BLaER1 treated with 17β-estradiol and CSF1 and Interleukin-3, amounts not matched to agents 10 nM and 100 nM (cell line): ENCODE results near the gene TMEM61.
A peak's percentile ranks its signal among the peaks of the same experiment; 100 is the strongest.

ENCODE experiments used
- H3K27ac ChIP-seq, 11 experiments: shearing (Covaris generic); formaldehyde crosslinking; 2 replicates each; pipeline ENCODE4 v1.8.1; 2022
- H3K27me3 ChIP-seq, 11 experiments: shearing (Covaris generic); formaldehyde crosslinking; 2 replicates each; pipeline ENCODE4 v1.8.1; 2022
- H3K36me3 ChIP-seq, 11 experiments: shearing (Covaris generic); formaldehyde crosslinking; 2 replicates each; pipeline ENCODE4 v1.8.1; 2022
- H3K4me1 ChIP-seq, 10 experiments: shearing (Covaris generic); formaldehyde crosslinking; 2 replicates each; pipeline ENCODE4 v1.8.1; 2022
- H3K4me2 ChIP-seq, 11 experiments: shearing (Covaris generic); formaldehyde crosslinking; 2 replicates each; pipeline ENCODE4 v1.8.1; 2022
- H3K4me3 ChIP-seq, 10 experiments: shearing (Covaris generic); formaldehyde crosslinking; 2 replicates each; pipeline ENCODE4 v1.8.1; 2022
- H3K9ac ChIP-seq, 11 experiments: shearing (Covaris generic); formaldehyde crosslinking; 2 replicates each; pipeline ENCODE4 v1.8.1; 2022
- H3K9me3 ChIP-seq, 11 experiments: shearing (Covaris generic); formaldehyde crosslinking; replicated peaks in 1 of 11; 2 replicates each; pipeline ENCODE4 v1.8.1; 2022
- H4K20me1 ChIP-seq, 11 experiments: shearing (Covaris generic); formaldehyde crosslinking; 2 replicates each; pipeline ENCODE4 v1.8.1; 2022
- Cebpa-rat ChIP-seq, 11 experiments: shearing (Covaris generic); IDR thresholded peaks; 2 replicates each; pipeline ENCODE4 v1.8.1; 2022

Gene TMEM61

DNA sequence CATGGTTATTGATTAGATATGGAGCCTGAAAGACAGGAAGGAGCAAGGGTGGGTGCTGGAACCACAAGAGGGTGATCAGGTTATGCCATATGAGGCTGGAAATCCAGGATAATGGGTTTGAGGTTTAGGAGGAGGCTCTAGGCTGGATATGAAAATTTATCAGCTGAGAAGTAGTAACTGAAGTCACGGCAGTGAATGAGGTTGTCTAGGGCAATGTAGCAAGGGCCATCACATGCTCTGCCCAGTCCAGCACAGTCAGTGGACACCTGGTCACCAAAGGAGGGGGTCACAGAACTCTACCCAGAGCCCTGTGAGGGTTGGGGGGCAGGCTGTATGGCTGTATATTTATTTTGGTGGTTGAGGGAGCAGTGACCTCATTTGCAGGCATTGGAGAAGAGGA lies 10.5 kb upstream of the TMEM61 start:
- H3K4me1 ChIP-seq: peaks cover 20 to 45% (median 32%) of the 10 kb centered on the region in 10 experiments
- no peak overlapping the region for H3K4me2 ChIP-seq
- no peak overlapping the region for H3K4me3 ChIP-seq
- H3K27ac ChIP-seq: no peak overlapping the region
- H3K9me3 ChIP-seq: peaks cover 0 to 12% (median 9%) of the 10 kb centered on the region in 11 experiments; a peak in 9 of 22 replicates
- H4K20me1 ChIP-seq: no peaks in the 10 kb centered on the region
- H3K36me3 ChIP-seq: no peaks in the 10 kb centered on the region
- no peak for TF ChIP-seq Cebpa-rat (IDR thresholded peaks at IDR 0.05)
- H3K9ac ChIP-seq: no peak overlapping the region
- H3K27me3 ChIP-seq: no peaks in the 10 kb centered on the region

DNA sequence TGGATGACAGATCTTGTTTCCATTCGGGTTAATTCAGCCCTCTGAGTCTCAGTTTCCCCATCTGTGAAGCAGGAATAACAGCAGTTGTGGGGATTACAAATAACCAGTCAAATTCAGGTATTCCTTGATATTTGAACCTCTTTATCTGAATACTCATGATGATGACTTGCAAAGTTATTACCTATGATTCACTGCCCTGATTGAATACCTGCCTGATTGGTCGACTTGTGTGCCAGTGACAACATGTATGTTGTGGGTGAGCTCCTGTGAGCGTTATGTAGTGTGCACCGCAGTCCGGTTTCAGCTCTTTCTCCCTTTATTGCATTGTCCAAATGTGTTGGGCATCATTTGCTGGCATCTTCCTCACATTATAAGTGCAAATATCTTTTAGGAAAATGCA lies 9.5 kb upstream of the TMEM61 start:
- H3K36me3 ChIP-seq: no peaks in the 10 kb centered on the region
- H3K9me3 ChIP-seq: peaks cover 0 to 12% (median 9%) of the 10 kb centered on the region in 11 experiments; a peak in 9 of 22 replicates
- no peak overlapping the region for H3K9ac ChIP-seq
- H3K4me2 ChIP-seq: peak overlapping the region in 5 of 11 experiments; percentile 15 to 51 (median 28); a peak in 7 of 22 replicates
- H4K20me1 ChIP-seq: no peaks in the 10 kb centered on the region
- no peak overlapping the region for H3K4me3 ChIP-seq
- no peak for TF ChIP-seq Cebpa-rat (IDR thresholded peaks at IDR 0.05)
- H3K4me1 ChIP-seq: peaks cover 10 to 34% (median 22%) of the 10 kb centered on the region in 10 experiments
- H3K27me3 ChIP-seq: no peaks in the 10 kb centered on the region
- H3K27ac ChIP-seq: no peak overlapping the region

DNA sequence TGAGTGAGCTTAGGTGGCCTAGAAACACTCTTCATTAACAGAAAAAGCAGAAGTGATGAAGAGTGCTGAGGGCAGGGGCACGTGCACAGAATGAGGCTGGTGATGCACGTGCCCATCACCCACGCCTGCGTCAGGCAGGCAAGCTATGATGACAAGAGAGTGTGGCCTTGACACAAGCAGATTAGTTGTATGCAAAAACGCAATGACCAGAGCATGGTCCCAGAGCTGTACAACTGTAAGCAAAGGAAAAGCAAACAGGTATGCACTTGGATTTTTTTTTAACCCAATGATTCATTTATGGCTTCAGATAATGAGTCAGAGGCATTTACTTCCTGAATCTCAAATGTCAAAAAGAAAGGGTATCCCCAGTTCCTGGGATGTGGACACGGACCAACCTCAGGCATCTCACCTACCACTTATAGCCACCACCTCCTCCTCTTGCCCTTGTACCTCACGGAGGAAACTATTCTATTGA lies 9.1 kb upstream of the TMEM61 start:
- H3K36me3 ChIP-seq: no peaks in the 10 kb centered on the region
- peaks cover 5 to 30% (median 17%) of the 10 kb centered on the region in 10 experiments for H3K4me1 ChIP-seq
- no peaks in the 10 kb centered on the region for H4K20me1 ChIP-seq
- H3K9ac ChIP-seq: no peak overlapping the region
- H3K27ac ChIP-seq: no peak overlapping the region
- H3K4me2 ChIP-seq: peak overlapping the region in 5 of 11 experiments; percentile 15 to 51 (median 28); a peak in 7 of 22 replicates
- no peaks in the 10 kb centered on the region for H3K27me3 ChIP-seq
- no peak for TF ChIP-seq Cebpa-rat (IDR thresholded peaks at IDR 0.05)
- H3K9me3 ChIP-seq: peaks cover 0 to 12% (median 9%) of the 10 kb centered on the region in 11 experiments; a peak in 9 of 22 replicates
- H3K4me3 ChIP-seq: no peak overlapping the region

DNA sequence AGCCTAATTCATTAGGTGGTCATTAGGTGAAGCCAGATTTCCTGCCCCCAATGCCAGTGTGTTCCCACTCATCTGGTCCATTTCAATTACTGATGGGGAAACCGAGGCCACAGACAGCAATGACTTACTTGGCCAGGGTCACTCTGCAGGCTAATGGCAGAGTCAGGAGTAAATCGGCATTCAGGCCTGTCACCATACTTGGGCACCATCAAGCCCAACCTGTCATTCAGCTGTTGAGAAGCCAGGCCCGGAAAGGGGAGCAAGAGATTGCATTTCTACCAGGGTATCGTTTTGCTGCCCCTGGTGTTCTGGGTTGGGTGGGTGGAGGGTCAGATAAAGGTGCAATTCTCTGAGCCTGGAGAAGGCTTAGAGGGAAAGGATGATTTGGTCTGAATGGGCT lies 8.0 kb upstream of the TMEM61 start:
- H3K4me1 ChIP-seq: peaks cover 0 to 19% (median 6%) of the 10 kb centered on the region in 10 experiments; a peak in 13 of 20 replicates
- H3K9ac ChIP-seq: no peak overlapping the region
- no peaks in the 10 kb centered on the region for H4K20me1 ChIP-seq
- no peak overlapping the region for H3K4me2 ChIP-seq
- no peak overlapping the region for H3K27ac ChIP-seq
- H3K36me3 ChIP-seq: no peaks in the 10 kb centered on the region
- H3K27me3 ChIP-seq: no peaks in the 10 kb centered on the region
- H3K9me3 ChIP-seq: peaks cover 0 to 2% (median 0%) of the 10 kb centered on the region in 11 experiments; a peak in 3 of 22 replicates
- no peak overlapping the region for H3K4me3 ChIP-seq
- no peak for TF ChIP-seq Cebpa-rat (IDR thresholded peaks at IDR 0.05)

DNA sequence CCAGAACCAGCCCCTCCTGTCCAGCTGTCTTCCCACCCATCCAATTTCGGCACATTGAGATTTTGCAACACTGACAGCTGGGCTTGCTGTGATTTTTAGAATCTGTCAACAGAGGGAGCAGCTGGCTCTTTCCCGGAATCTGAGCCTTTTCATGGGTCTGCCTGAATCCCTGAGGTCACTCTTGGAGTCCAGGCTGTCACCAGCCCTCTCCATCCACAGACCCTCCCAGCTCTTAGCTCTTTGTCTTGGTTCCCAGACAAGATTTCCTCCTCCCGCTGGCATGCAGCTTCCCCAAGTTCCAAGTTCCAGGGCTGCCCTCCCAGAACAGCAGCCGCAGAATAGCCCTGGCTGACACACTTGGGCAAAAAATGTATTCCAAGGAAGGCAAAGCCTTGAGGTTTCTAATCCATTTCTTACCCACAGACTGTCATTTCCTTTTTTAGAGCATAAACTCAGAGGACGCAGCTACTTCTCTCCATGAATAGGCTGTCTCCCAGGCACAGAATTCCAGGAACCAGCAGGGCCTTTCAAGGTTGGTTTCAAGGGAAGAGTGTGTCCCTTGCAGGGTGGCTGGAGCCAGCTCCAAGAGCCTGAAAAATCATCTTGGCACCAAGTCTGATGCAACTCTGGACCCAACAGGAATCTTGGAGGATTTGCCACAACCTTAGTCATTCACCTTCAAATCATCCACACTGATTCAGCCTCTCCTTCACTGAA lies 7.1 kb upstream of the TMEM61 start:
- no peak overlapping the region for H3K9ac ChIP-seq
- H3K4me3 ChIP-seq: no peak overlapping the region
- no peaks in the 10 kb centered on the region for H3K27me3 ChIP-seq
- H3K36me3 ChIP-seq: no peaks in the 10 kb centered on the region
- TF ChIP-seq Cebpa-rat (IDR thresholded peaks at IDR 0.05): no peak
- no peak overlapping the region for H3K4me2 ChIP-seq
- H3K4me1 ChIP-seq: peaks cover 0 to 12% (median 4%) of the 10 kb centered on the region in 10 experiments; a peak in 10 of 20 replicates
- no peaks in the 10 kb centered on the region for H3K9me3 ChIP-seq
- no peak overlapping the region for H3K27ac ChIP-seq
- H4K20me1 ChIP-seq: no peaks in the 10 kb centered on the region

DNA sequence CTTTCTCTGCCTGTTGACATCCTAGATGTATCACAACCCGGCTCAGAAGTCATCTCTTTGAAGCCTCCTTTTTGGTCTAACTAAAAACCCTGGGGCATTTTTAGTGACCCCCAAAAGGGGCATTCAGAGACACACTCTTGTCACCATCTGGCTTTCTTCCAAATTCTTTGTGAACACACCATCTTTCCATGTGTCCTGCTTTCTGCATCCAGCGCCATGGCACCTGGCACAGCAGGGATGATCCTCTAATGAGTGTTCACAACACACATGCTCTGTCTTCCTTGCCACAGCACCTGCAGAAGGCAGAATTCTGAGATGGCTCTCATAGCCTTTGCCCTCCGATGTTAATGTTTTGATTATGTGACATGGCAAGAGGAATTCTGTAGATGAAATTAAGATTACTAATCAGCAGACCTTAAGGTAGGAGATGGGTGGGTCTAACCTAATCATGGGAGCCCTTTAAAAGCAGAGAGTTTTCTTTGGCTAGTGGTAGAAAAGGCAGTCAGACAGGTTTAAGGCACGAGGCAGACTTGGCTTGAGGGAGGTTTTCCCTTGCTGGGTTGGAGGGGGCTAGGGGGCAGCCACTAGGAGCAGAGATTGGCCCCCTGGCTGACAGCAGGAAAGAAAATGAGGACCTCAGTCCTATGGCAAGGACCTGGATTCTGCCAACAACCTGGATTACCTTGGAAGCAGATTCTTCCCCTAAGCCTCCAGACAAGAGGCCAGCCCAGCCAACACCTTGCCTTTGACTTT lies 4.9 kb upstream of the TMEM61 start:
- Histone ChIP-seq H3K4me2 (no peak overlapping the region), H3K4me1 (peaks cover 0 to 12% (median 4%) of the 10 kb centered on the region in 10 experiments; a peak in 10 of 20 replicates), H3K9me3 (no peaks in the 10 kb centered on the region), H3K4me3 (no peak overlapping the region), H3K9ac (no peak overlapping the region), H3K27me3 (peaks cover 0 to 11% (median 7%) of the 10 kb centered on the region in 11 experiments; a peak in 17 of 22 replicates), H3K27ac (no peak overlapping the region), H4K20me1 (no peaks in the 10 kb centered on the region), H3K36me3 (no peaks in the 10 kb centered on the region)
- no peak for TF ChIP-seq Cebpa-rat (IDR thresholded peaks at IDR 0.05)

DNA sequence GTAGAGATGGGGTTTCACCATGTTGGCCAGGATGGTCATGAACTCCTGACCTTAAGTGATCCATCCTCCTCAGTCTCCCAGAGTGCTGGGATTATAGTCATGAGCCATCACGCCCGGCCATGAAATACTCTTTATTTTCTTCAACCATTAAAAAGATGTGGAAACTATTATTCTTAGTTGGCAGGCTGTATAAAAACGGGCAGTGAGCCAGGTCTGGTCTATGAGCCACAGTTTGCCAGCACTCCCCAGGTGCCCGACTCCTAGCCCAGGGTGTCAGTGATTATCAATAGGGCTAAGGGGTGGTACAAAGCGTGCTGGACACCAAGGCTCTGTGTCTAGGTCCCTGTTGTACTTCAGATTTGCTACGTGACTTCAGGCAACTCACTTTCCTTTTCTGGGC lies 3.7 kb upstream of the TMEM61 start:
- no peaks in the 10 kb centered on the region; a peak in 1 of 22 replicates for H4K20me1 ChIP-seq
- no peak overlapping the region for H3K4me2 ChIP-seq
- no peaks in the 10 kb centered on the region for H3K36me3 ChIP-seq
- H3K9ac ChIP-seq: no peak overlapping the region
- no peak for TF ChIP-seq Cebpa-rat (IDR thresholded peaks at IDR 0.05)
- no peak overlapping the region for H3K27ac ChIP-seq
- H3K4me1 ChIP-seq: no peaks in the 10 kb centered on the region; a peak in 1 of 20 replicates
- H3K9me3 ChIP-seq: no peaks in the 10 kb centered on the region
- H3K27me3 ChIP-seq: peaks cover 7 to 23% (median 18%) of the 10 kb centered on the region in 11 experiments; a peak in 20 of 22 replicates
- H3K4me3 ChIP-seq: no peak overlapping the region

DNA sequence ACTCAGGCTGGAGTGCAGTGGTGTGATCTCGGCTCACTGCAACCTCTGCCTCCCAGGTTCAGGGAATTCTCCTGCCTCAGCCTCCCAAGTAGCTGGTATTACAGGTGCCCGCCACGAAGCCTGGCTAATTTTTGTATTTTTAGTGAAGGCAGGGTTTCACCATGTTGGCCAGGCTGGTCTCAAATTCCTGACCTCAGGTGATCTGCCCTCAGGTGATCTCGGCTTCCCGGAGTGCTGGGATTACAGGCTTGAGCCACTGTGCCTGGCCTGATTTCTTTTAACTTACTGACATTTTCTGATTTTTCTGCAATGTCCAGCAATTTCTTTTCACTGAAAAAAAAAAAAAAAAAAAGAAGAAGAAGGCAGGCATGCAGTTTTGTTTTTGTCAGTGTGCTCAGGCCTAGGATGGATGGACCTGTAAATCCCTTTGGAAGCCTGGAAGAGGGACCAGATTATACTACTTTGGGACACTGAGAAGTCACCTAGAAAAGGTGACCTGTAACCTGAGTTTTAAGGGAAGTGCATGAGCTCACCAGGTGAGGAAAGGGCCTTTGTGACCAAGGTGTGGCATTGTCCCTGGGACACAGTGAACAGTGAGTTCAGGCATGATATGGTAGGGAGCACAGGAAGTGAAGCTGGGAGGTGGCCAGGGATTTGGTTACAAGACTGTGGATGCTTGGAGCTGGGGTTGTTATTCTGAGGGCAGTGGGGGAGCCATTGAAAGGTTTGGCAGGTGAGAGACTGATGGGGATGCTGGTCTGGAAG lies 2.7 kb upstream of the TMEM61 start:
- H3K27ac ChIP-seq: no peak overlapping the region
- H3K36me3 ChIP-seq: no peaks in the 10 kb centered on the region
- no peak for TF ChIP-seq Cebpa-rat (IDR thresholded peaks at IDR 0.05)
- H3K9me3 ChIP-seq: no peaks in the 10 kb centered on the region
- no peak overlapping the region for H3K4me2 ChIP-seq
- H3K9ac ChIP-seq: no peak overlapping the region
- peaks cover 7 to 25% (median 20%) of the 10 kb centered on the region in 11 experiments; a peak in 20 of 22 replicates for H3K27me3 ChIP-seq
- H3K4me1 ChIP-seq: no peaks in the 10 kb centered on the region; a peak in 1 of 20 replicates
- no peak overlapping the region for H3K4me3 ChIP-seq
- H4K20me1 ChIP-seq: no peaks in the 10 kb centered on the region; a peak in 1 of 22 replicates
